ENCODE results near the gene ENTPD1. TPM values are rescaled to one million over a fixed set of nuclear protein-coding genes. Genes with fewer than 3 reads are reported as not detected.
"Not testable (repeated sequence)": the region's sequence is repeated elsewhere in the genome, so short reads cannot be mapped to it uniquely, and the experiment has no call there.

Gene ENTPD1
- total RNA-seq, 1 experiment from 2014 or later, result 0.37 TPM

GRCh38 chr10:95770084-95770720 is 14.2 kb downstream of the ENTPD1 start:
- BruUV-seq (replicated peaks), result no TSS peak
- no peaks in the 10 kb centered on the region for H3K79me2 ChIP-seq (ENCODE audit: insufficient read depth, low read length)
- no peaks in the 10 kb centered on the region for H3K27me3 ChIP-seq (ENCODE audit: insufficient read depth, low read length)
- no peak for TF ChIP-seq SIN3A (IDR thresholded peaks at IDR 0.05; ENCODE audit: low read depth)
- no peak for TF ChIP-seq POLR2AphosphoS5 (IDR thresholded peaks at IDR 0.05; ENCODE audit: low read depth, low read length)
- TF ChIP-seq ZBTB33 (IDR thresholded peaks at IDR 0.05; ENCODE audit: extremely low read depth, insufficient replicate concordance, low read length), result no peak
- TF ChIP-seq JUND (IDR thresholded peaks at IDR 0.05), result no peak
- TF ChIP-seq SP1 (IDR thresholded peaks at IDR 0.05; ENCODE audit: low read depth), result no peak
- no peak for TF ChIP-seq POLR2A (IDR thresholded peaks at IDR 0.05; ENCODE audit: borderline replicate concordance, extremely low read depth, insufficient read depth, insufficient read length)
- no peak for TF ChIP-seq ATF3 (IDR thresholded peaks at IDR 0.05)
- TF ChIP-seq EZH2phosphoT487 (IDR thresholded peaks at IDR 0.05; ENCODE audit: borderline replicate concordance), result no peak
- no peak for TF ChIP-seq FOSL1 (IDR thresholded peaks at IDR 0.05; ENCODE audit: low read depth)
- no peak for TF ChIP-seq CTCF (IDR thresholded peaks at IDR 0.05 in 2 of 3, conservative IDR thresholded peaks at IDR 0.05 in 1 of 3; ENCODE audit: borderline replicate concordance in 1 of 3, insufficient read depth in 1 of 3, low read depth in 2 of 3, low read length in 2 of 3)
- no peak for TF ChIP-seq EGR1 (IDR thresholded peaks at IDR 0.05; ENCODE audit: low read depth)
- TF ChIP-seq TCF7L2 (IDR thresholded peaks at IDR 0.05; ENCODE audit: borderline replicate concordance, extremely low read depth, insufficient read depth, insufficient read length), result no peak
- TF ChIP-seq MAX (IDR thresholded peaks at IDR 0.05), result no peak
- TF ChIP-seq YY1 (IDR thresholded peaks at IDR 0.05; ENCODE audit: extremely low read depth, insufficient replicate concordance, low read depth, low read length), result no peak
- TF ChIP-seq EZH2 (IDR thresholded peaks at IDR 0.05), result no peak
- no peak for TF ChIP-seq ELF1 (IDR thresholded peaks at IDR 0.05; ENCODE audit: borderline replicate concordance, low read depth)
- DNase-seq (ENCODE audit: low read depth, low spot score) (no peak), ATAC-seq (no peak)
- ChIA-PET RAD21 (ENCODE audit: low non-redundant PET in 1 of 2, low total read pairs in 2 of 2, uncharacterized antibody in 2 of 2, unreplicated experiment in 2 of 2) (no interaction called here), CTCF (no interaction called here), POLR2A (no interaction called here)
- H3K4me2 ChIP-seq (ENCODE audit: low read length), result no peak overlapping the region
- no peaks in the 10 kb centered on the region for H4K20me1 ChIP-seq (ENCODE audit: insufficient read depth)
- no peak overlapping the region for H2AFZ ChIP-seq (ENCODE audit: low read depth, low read length, poor library complexity, severe bottlenecking)
- H3K9ac ChIP-seq (ENCODE audit: low read length), result no peak overlapping the region
- intact Hi-C loops (cut with micrococcal nuclease), result no loop called here
- no peak overlapping the region for H3K4me3 ChIP-seq (replicated peaks in 1 of 2; ENCODE audit: low read depth in 1 of 2, low read length in 2 of 2)
- no peaks in the 10 kb centered on the region for H3K4me1 ChIP-seq (ENCODE audit: control insufficient read depth in 1 of 2, insufficient read depth in 2 of 2, low read length in 2 of 2)
- H3K9me2 ChIP-seq (ENCODE audit: insufficient read depth), result no peaks in the 10 kb centered on the region
- H3K36me3 ChIP-seq (ENCODE audit: control insufficient read depth in 1 of 2, insufficient read depth in 2 of 2, low read length in 2 of 2), result no peaks in the 10 kb centered on the region
- no peaks in the 10 kb centered on the region for H3K9me3 ChIP-seq (ENCODE audit: control insufficient read depth in 1 of 2, insufficient read depth in 1 of 2, low read depth in 1 of 2, low read length in 2 of 2)
- H3K27ac ChIP-seq (ENCODE audit: low read depth, low read length), result no peak overlapping the region

- RAD21 ChIA-PET (ENCODE audit: low non-redundant PET in 1 of 2, low total read pairs in 2 of 2, uncharacterized antibody in 2 of 2, unreplicated experiment in 2 of 2); H3K27me3 ChIP-seq (ENCODE audit: insufficient read depth, low read length); H3K4me3 ChIP-seq (replicated peaks in 1 of 2; ENCODE audit: low read depth in 1 of 2, low read length in 2 of 2); H3K27ac ChIP-seq (ENCODE audit: low read depth, low read length); H3K36me3 ChIP-seq (ENCODE audit: control insufficient read depth in 1 of 2, insufficient read depth in 2 of 2, low read length in 2 of 2); H3K4me2 ChIP-seq (ENCODE audit: low read length); CTCF ChIA-PET; BruUV-seq (replicated peaks); H2AFZ ChIP-seq (ENCODE audit: low read depth, low read length, poor library complexity, severe bottlenecking); intact Hi-C loops (cut with micrococcal nuclease); H3K9me2 ChIP-seq (ENCODE audit: insufficient read depth); H4K20me1 ChIP-seq (ENCODE audit: insufficient read depth); H3K79me2 ChIP-seq (ENCODE audit: insufficient read depth, low read length); POLR2A ChIA-PET; H3K9me3 ChIP-seq (ENCODE audit: control insufficient read depth in 1 of 2, insufficient read depth in 1 of 2, low read depth in 1 of 2, low read length in 2 of 2); DNase-seq (ENCODE audit: low read depth, low spot score); H3K9ac ChIP-seq (ENCODE audit: low read length); H3K4me1 ChIP-seq (ENCODE audit: control insufficient read depth in 1 of 2, insufficient read depth in 2 of 2, low read length in 2 of 2); ATAC-seq: not testable (repeated sequence)
These were observed 17.5 kb downstream of the ENTPD1 start for GRCh38 chr10:95773454-95773853.
